ENCODE results near the gene ASCL1.

ASCL1 gene

GRCh38 chr12:102990419-102990818 lies 32.9 kb downstream of the ASCL1 start:
- DNase-seq: no peak

- DNase-seq: no peak
Measured at GRCh38 chr12:102992297-102992696, 34.8 kb downstream of the ASCL1 start.

- no peak for DNase-seq
Measured at GRCh38 chr12:102992720-102993119, 35.2 kb downstream of the ASCL1 start.

- no peak for DNase-seq
Measured at GRCh38 chr12:102993537-102993936, 36.1 kb downstream of the ASCL1 start.

- DNase-seq: no peak
Measured at GRCh38 chr12:102995372-102995771, 37.9 kb downstream of the ASCL1 start.
